NB4 (cell line): ENCODE measurements around the gene GAS1.

ENCODE experiments used
- DNase-seq: peaks from one replicate; pipeline ENCODE4 v3.0.0; 2010; ENCODE audit warnings: low read depth
- H3K4me3 ChIP-seq: one replicate; pipeline ENCODE4 v1.5.1; 2011; ENCODE audit warnings: mild to moderate bottlenecking, low read depth, low read length, moderate library complexity
- CTCF ChIP-seq: IDR thresholded peaks from one replicate; pipeline ENCODE4 v1.5.1; 2012; ENCODE audit warnings: low read depth, low read length
- MAX ChIP-seq: IDR thresholded peaks from 2 replicates; pipeline ENCODE4 v1.6.1; 2011; ENCODE audit warnings: low read depth, low read length
- MYC ChIP-seq: IDR thresholded peaks from 2 replicates; pipeline ENCODE4 v1.6.1; 2011; ENCODE audit warnings: low read depth, low read length
- POLR2A ChIP-seq: IDR thresholded peaks from 2 replicates; pipeline ENCODE4 v1.6.1; 2011; ENCODE audit warnings: mild to moderate bottlenecking; ENCODE audit not compliant: insufficient read length; ENCODE audit errors: extremely low read depth

The GAS1 gene

GRCh38 chr9:86946201-86947145, 833 bp downstream of the GAS1 start:
- H3K4me3 ChIP-seq, result peak overlapping the region; percentile 25
- TF ChIP-seq POLR2A, result no peak
- TF ChIP-seq MAX, result no peak
- no peak for TF ChIP-seq CTCF
- TF ChIP-seq MYC, result no peak
- DNase-seq, result peak; percentile 51

- TF ChIP-seq POLR2A, result no peak
- TF ChIP-seq MAX, result no peak
- no peak for TF ChIP-seq MYC
- TF ChIP-seq CTCF, result no peak
- no peak overlapping the region for H3K4me3 ChIP-seq
- no peak for DNase-seq
These were observed 1.5 kb downstream of the GAS1 start for GRCh38 chr9:86945728-86946200.

- no peak overlapping the region for H3K4me3 ChIP-seq
- TF ChIP-seq MAX (no peak), POLR2A (no peak), MYC (no peak), CTCF (no peak)
- DNase-seq, result no peak
These were observed 2.2 kb downstream of the GAS1 start for GRCh38 chr9:86944796-86945727.

- DNase-seq, result no peak
- no peak for TF ChIP-seq MYC
- TF ChIP-seq POLR2A, result no peak
- TF ChIP-seq MAX, result no peak
- TF ChIP-seq CTCF, result no peak
- H3K4me3 ChIP-seq, result no peak overlapping the region
These were observed 3.8 kb downstream of the GAS1 start for GRCh38 chr9:86943201-86944113.
